IPS DF 19.7 (cell line): Measurements from ENCODE around the gene NUBP1.
A peak's percentile ranks its signal among the peaks of the same experiment; 100 is the strongest.
"Not testable (repeated sequence)": the region's sequence is repeated elsewhere in the genome, so short reads cannot be mapped to it uniquely, and the experiment has no call there.

Experiments
- DNase-seq: peaks from one replicate; pipeline ENCODE4 v3.0.0-alpha.2; 2013; ENCODE audit warnings: low read depth, low spot score

NUBP1 gene

DNA sequence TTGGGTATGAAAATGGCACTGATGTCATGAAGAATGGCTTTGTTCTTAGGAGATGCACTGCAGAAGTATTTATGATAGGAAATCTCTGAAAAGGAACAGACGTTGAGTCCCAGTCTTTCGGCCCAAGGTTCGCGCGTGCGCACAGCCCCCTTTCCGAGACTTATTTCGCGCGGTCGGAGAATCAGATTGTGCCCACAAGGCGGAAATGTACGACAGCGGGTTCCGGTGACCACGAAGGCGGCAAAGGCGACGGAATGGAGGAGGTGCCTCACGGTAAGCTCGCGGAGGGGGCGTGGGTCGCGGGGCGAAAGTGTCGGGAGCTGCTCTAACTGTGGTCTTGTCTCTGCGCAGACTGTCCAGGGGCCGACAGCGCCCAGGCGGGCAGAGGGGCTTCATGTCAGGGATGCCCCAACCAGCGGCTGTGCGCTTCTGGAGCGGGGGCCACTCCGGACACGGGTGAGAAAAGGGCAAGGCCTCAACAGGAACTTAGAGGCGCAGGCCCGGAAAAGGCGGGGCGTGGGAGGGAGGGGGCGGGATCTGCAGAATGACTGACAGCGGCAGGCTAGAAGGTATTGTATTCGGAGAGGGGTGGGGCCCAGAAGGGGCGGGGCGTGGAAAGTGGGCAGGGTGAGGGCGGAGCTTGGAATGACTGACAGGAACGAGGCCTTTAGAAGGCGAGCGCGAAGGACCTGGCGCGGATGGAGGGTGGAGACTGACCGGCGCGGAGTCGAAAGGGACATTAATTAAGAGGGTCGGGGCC is at the start of gene NUBP1:
TSS of gene NUBP1 (plus strand) at position 233 of the 760 bp plus-strand sequence. CDS start at position 255, 22 bp downstream.
- DNase-seq, result peak; percentile 64

DNA sequence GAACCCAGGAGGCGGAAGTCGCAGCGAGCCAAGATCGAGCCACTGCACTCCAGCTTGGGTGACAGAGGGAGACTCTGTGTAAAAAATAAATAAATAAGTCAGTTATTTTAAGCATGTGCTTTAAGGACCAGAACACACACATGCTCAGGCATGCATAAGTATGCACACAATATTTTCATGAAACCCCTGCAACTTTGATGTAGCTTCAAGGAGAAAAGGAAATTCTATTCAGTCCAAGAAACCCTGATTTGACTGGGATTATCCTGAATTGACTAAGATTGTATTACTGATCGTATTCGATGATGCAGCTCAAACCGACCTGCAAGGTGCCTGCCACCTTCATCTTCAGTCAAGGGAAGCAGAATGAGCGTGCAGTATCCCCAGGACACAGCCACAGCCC is 49.8 kb upstream of the NUBP1 start:
- no peak for DNase-seq

DNA sequence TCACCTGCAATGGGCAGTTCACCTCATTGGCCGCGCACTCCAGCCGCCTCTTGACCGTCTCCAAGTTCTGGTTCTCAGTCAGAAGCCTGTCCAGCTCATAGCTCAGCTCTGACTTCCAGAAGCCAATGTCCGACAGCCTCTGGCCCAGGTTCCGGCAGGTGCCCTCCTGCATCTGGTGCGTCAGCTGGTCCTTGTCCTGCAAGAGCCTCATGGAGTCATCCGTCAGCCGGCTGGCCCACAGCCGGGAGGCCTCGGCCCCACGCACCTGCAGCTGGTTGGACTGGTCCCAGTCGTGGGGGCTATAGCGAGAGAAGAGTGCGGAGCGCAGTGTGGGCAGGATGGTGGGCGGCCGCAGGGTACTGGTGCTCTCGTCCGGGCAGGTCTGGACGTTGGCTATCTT is 49.3 kb upstream of the NUBP1 start:
- no peak for DNase-seq

DNA sequence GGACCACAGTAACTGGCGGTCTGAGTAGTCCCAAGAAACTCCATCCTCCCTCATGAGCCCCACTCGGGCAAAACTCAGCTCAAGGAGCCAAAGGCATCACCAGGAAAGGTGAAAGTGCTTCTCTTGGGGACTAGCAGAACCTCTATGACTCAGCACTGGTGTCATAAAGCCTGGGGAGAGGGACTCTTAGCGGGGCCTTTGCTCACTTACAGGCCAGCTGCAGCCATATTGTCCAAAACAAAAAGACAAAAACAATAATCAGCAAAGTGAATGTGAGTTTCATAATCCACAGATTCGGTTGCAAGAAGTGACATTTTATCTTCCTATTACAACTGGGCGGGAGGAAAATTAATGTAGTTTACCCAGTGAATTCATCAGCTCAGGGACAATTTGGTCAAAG is 48.8 kb upstream of the NUBP1 start, which contains the start of gene TEKT5:
TSS of gene TEKT5 (minus strand) at position 101 of the 400 bp plus-strand sequence. CDS start at position 44, 57 bp downstream.
- DNase-seq, result no peak

DNA sequence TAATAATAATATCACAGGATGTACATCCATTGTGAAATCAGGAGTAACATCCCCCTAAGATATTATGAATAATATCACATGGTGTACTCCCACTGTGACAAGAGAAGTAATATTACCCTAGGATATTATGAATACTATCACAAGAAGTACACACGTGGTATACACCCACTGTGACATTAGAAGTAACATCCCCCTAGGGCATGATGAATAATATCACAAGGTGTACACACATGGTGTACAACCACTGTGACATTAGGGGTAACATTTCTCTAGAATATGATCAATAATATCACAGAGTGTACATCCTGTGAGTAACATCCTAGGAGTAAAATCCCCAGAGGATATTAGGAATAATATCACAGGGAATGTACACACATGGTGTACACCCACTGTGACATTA is 43.9 kb upstream of the NUBP1 start:
- DNase-seq, result no peak

DNA sequence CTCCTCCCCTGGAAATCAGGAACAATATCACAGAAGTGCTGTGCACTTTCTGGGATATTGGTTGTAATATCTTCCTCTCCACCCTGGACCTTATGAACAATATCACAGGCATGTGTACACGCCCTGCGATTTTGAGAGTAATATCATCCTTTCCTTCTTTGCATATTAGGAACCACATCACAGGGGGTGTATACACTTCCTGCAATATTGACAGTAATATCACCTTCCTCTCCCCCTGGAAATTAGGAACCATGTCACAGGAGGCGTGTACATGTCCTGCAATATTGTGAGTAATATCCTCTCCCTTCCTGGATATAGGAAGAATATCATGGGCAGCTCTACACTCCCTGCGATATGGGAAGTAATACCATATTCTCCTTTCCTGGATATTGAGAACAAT is 34.7 kb upstream of the NUBP1 start:
- no peak for DNase-seq

DNA sequence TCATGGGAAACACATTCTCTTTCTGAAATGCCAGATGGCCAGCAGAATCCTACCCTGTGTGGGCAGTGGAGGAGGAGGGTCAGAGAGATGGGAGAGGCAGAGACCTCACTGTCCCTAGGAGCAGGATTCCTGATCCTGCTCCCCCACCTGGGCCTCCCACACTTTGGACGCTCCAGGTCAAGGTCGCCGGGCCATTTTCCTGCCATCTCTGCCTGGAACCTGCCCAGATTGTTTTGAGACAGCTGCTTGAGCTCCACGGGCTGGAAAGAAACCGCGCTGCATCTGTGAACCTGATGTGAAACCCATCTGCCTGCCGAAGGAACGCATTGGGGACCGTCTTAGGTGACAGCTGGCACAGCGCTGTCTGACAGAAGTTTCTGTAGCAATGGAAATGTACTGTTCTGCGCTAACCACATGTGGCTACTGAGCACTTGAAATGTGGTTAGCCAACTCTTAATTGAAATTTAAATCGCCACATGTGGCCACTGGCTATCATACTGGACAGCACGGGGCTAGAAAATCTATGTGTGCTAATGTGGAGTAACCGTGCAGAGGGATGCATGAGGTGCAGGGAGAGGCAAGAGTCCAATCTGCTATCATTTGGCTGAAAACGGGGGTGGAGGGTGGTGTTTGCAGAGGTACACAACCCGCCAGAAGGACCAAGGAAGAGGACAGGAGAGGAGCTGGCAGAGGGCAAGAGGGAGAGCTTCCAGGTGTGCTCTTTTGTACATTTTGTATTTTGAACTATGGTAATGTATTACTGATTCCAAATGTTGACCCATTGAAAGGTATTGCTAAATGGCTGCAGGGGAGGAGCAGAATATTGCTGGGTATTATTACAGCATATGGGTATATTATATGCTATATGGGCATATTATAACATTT is 15.4 kb upstream of the NUBP1 start:
- no peak for DNase-seq

DNA sequence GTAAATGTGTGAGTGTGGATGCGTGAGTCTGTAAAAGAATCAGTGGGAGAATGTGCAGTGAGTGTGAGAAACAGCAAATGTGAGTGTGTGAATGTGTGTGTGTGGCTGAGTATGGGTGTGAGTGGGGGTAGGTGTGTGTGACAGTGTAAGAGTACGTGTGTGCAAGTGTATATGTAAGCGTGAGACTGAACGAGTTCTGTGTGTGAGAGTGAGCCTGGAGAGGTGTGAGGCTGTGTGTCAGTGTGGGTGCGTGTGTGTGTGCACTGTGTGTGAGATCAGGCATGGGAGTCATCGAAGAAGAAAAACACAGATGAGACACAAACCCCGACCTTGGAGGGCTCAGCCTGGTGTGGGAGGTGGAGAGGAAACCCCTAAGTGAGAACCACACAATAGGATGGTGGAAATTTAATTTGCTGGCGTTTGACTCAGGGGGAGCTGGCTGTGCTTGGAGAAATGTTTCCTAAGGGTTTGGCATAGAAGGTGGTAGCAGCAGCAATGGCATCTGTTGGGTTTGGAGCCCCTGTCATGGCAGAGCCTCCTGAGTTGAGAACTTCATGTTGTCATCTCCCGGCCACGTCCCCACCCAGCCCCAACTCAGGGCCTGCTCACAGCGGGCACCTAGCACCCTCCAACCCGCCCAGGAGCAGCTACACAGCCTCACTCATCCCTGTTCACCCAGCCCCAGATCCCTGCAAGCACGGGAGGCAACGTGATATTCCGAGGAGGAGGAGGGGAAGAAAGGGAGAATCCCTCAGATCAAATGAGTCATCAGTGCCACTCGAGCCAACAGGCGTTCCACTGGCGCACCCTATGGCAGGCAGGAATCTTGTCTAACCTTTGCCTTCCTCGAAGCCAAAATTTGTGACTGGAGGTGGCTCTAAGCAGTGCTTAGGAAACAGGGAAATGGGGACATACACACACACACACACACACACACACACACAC is 14.3 kb upstream of the NUBP1 start:
- no peak for DNase-seq

DNA sequence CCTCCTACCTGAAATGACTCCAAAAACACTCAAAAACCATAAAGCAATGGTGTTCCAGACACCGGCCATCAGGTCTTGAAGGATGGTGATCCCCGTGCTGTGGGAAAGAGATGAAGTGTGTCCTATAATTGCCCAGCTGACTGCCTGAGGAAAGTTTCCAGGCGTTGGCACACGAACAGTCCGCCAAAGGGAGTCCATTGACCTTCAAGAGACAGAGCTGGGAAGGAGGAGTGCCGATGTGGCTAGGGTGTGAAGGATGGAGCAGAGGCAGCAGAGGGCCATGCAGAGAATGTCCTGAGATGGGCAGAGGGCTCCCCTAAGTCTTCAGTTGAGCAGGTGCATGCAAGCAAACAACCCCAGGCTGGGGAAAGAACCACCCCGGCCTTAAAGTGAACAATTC is 11.9 kb upstream of the NUBP1 start:
- DNase-seq, result no peak

DNA sequence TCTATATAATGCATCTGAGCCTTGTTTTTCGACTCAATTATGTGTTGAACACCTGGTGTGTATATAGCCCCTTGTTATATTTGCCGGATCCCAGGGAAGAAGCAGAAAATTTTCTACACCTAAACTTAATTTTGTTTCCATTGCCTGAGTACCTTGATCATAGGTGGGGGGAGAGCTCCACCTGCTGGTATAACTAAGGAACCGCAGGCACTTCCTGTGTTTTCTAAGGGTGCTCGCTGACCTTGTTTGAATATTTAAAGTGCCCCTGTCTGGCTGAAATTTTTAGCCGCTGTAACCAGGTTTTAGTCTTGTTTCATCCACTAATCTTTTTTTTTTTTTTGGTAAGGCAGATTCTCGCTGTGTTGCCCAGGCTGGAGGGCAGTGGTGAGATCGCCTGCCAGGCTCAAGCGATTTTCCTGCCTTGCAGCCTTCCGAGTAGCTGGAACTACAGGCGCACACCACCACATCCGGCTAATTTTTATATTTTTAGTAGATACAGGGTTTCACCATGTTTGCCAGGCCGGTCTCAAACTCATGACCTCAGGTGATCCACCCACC is 6.5 kb upstream of the NUBP1 start:
- DNase-seq, result no peak

DNA sequence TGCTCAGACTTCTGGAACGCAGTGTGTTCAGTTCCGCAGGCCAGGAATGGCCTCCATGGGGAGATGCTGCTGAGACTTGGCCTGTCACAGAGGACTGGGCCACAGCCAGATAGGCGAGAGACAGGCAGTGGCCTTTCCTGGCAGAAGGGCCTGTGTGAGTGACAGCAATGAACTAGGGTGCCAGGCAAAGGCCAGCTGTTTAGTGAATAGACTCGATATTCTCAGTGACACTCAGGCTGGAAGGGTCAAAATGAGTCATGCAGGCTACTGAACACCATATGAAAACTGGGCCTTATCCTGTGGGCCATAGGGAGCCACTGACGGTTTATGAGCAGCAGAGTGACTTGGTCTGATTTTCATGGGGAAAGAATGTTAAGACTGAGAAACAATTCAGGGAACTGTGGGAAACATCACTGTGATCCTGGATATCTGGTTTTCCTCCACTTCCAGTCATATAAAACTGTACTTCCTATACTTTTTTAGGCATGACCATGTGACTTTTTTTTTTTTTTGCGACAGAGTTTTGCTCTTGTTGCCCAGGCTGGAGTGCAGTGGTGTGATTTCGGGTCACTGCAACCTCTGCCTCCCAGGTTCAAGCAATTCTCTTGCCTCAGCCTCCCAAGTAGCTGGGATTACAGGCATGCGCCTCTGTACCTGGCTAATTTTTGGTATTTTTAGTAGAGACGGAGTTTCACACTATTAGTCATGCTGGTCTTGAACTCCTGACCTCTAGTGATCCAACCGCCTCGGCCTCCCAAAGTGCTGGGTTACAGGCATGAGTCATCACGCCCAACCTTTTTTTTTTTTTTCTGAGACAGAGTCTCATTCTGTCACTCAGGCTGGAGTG is 5.2 kb upstream of the NUBP1 start:
- no peak for DNase-seq

DNA sequence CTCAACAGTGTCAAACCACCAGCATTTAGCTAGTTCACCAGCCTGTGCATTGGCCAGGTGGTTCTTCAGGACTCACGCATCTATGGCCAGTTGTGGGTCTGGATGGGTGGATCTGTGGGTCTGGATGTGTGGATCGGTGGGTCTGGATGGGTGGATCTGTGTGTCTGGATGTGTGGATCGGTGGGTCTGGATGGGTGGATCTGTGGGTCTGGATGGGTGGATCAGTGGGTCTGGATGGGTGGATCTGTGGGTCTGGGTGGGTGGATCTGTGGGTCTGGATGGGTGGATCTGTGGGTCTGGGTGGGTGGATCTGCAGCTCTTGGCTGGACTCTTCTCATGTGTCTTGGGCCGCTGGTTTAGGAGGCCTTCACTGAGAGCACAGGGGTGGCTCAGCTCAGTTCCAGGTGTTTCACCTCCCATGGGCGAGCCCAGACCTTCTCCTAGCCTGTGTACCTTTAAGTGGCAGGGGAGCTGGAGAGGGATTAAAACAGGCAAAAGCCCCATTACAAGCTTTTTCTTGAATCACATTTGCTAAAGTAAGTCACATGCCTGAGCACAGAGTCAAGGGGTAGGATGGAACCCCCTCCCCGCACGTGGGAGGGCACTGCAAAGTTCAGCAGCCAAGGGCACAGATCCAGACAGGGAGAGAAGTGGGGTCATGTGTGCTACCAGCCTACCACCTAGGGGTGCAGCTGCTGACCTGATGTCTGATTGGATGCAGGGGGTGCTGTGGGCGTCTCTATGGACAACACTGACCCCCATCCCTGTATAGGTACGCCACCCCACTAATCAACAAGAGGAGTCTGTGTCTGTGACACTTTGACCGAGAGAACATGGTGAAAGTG is 3.4 kb upstream of the NUBP1 start:
- DNase-seq, result no peak

DNA sequence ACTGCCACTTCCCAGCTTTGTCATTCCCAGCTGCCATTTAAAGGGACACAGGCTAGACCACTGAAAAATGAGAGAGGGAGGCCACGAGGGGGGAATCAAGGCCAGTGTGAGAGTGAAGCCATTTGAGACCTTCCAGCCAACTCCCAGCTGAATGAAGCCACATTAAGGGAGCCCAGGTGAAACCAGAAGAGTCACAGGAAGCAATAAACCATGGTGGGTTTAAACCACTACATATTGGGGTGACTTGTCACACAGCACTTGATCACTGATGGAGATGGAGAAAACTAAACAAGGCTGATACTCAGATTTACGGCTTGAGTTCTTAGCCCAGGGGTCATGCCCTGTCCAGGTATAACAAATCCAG is 2.8 kb upstream of the NUBP1 start:
- DNase-seq, result no peak

DNA sequence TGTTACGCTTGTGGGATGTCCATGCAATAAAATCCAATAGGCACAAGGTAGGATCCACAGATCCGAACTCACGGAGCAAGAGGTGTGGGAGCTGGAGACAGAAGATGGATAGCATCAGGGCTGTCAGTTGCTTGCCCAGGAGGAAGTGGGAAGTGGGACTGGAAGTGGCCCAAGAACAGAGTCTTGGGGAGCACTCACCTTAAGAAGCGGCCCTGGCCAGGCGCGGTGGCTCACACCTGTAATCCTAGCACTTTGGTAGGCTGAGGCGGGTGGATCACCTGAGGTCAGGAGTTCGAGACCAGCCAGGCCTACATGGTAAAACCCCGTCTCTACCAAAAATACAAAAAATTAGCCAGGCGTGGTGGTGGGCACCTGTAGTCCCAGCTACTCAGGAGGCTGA is 2.4 kb upstream of the NUBP1 start:
- DNase-seq, result not testable (repeated sequence)

DNA sequence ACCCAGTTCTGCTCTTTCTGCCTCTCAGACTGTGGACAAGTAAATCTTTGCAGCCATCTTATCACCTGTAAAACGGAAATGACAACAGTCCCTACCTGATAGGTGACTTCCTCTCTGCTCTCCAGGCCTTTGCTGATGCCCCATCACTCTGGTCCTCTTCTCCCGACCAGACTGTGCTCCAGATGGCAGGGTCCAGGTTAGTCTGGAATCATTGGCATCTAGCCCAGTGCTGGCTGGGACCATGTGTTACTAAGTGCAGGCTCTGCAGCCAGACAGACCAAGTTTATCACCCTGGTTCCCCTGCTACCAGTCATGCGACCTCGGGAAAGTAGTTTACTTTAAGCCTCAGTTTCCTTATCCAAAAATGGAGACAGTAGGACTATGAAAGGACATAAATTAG is 1.8 kb upstream of the NUBP1 start:
- DNase-seq, result no peak

DNA sequence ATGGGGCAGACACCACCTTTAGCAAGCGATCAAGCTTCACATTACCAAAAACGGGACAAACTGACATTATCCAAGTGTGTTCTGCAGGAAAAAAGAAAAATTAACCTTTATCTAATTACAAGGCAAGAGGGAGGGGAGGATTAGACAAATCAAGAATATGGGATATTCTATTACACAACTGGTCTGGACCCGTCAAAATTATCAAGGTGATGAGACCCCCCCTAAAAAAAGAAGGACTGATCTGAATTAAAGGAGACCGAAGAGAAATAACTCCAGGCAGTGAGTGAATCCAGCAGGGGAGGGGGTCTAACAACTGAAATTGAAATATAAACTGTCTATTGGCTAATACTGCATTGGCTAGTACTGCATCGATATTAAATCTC is 424 bp upstream of the NUBP1 start:
- DNase-seq, result no peak

DNA sequence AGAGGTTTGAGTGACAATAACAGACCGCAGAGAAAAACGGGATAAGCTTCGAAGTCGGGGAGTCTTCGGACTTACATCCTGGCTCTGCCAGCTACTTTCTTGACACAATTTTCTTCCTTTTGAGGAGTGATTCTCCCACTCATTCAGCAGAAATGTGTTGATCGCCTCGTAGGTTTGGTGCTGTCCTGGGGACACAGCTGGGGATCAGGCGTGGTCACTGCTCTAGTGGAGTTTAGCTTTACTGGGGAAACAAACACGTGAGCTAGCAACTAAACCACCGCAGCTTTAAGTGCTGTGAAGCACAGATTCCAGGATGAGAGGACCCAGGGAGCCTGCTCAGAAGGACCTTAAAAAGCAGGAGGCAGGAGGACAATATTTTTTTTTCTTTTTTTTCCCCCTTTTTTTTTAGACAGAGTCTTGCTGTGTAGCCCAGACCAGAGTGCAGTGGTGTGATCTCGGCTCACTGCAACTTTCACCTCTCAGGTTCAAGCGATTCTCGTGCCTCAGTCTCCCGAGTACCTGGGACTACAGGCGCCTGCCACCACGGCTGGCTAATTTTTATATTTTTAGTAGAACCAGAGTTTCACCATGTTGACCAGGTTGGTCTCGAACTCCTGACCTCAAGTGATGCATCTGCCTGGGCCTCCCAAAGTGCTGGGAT is 858 bp downstream of the NUBP1 start:
- no peak for DNase-seq

DNA sequence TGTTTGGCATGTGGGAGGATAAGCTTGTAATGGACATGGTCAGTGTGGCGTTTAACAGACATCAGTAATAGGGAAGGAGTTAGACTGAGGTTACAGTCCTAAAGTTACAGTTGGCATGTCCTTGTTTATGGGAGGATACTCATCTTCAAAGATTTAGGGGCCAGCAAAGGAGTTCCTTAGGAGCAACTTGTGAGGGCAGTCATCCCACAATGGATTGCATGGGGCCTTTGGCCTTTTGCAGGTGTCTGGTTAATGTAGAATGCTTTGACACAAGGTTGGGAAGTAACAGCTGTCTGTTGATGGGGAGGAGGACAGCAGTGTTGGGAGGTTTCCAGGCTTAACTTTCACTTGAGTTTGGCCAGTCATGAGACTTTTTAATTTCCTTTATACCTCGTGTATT is 2.2 kb downstream of the NUBP1 start:
- DNase-seq, result no peak

DNA sequence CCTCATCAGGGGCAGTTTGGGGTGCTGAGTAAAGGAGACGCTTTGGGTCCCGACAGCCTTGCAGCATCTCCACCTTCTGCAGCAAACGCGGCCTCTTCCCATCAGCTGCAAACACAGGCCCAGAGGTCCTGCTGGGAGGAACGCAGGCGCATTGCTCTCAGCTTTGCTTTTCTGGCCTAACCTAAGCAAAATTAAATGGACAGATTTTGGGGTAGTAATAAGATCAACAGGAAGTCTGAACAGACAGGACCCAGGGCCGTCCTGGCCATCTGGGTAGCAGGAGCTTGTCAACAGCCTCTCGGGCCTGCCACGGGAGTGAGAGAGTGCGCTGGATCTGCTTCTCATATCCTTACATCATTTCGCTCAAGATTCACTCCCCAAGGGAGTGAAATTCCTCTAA is 7.2 kb downstream of the NUBP1 start:
- DNase-seq, result no peak
